Loucy (cell line): ENCODE data around the gene CFAP65.

Source experiments
- CTCF ChIP-seq: fragments of 200-600 bp; sonication (generic); conservative IDR thresholded peaks from 2 replicates; pipeline ENCODE4 v1.5.1; 2014; ENCODE audit warnings: mild to moderate bottlenecking, antibody characterized with exemption, low read length
- EZH2phosphoT487 ChIP-seq: fragments of 200-600 bp; IDR thresholded peaks from 2 replicates; pipeline ENCODE4 v1.6.1; 2018; ENCODE audit warnings: antibody characterized with exemption, mild to moderate bottlenecking, moderate library complexity, borderline replicate concordance

- TF ChIP-seq CTCF: no peak
- TF ChIP-seq EZH2phosphoT487: no peak
These were observed 12.1 kb downstream of the CFAP65 start for GRCh38 chr2:219028996-219029828.
